Caco-2 (cell line): ENCODE measurements around the gene TSC22D4. TPM values are rescaled to one million over a fixed set of nuclear protein-coding genes. Genes with fewer than 3 reads are reported as not detected.

Experiments
- BruUV-seq: library from RNA; stranded (reverse); fragments of 400-500 nt; replicated peaks from 2 replicates; lab custom pipeline; 2021; lab: Mats Ljungman, UMichigan
- CTCF ChIA-PET: fragments of 300-600 bp; sonication (Branson Sonifier 250); formaldehyde crosslinking; loops from one replicate; lab custom pipeline; 2022; ENCODE audit warnings: antibody characterized with exemption; lab: Charles Lee
- POLR2A ChIA-PET: fragments of 300-600 bp; sonication (Branson Sonifier 250); formaldehyde crosslinking; loops from one replicate; lab custom pipeline; 2022; ENCODE audit warnings: antibody characterized with exemption; lab: Charles Lee
- DNase-seq, 2 experiments: peaks; one replicate each; pipeline versions ENCODE4 v3.0.0 to v3.0.0-alpha.2; 2020 to 2022
- H3K27me3 ChIP-seq: replicated peaks from 2 replicates; pipeline ENCODE4 v1.6.0; 2011; ENCODE audit warnings: low read length; ENCODE audit not compliant: control insufficient read depth, insufficient read depth
- H3K36me3 ChIP-seq: 2 replicates; pipeline ENCODE4 v1.5.1; 2011; ENCODE audit warnings: low read length; ENCODE audit not compliant: control insufficient read depth, insufficient read depth
- H3K4me1 ChIP-seq: fragments of 250-450 bp; sonication (Bioruptor Pico); 2 replicates; pipeline ENCODE4 v1.5.1; 2020; ENCODE audit warnings: mild to moderate bottlenecking
- H3K4me3 ChIP-seq: 2 replicates; pipeline ENCODE4 v1.5.1; 2011; ENCODE audit warnings: low read depth, mild to moderate bottlenecking, control low read depth, low read length
- H3K9me3 ChIP-seq: fragments of 250-450 bp; sonication (Bioruptor Pico); 2 replicates; pipeline ENCODE4 v1.5.1; 2020; ENCODE audit warnings: mild to moderate bottlenecking, moderate library complexity
- H3K27ac Mint-ChIP-seq: one replicate; pipeline ENCODE4 v1.8.0; 2022; ENCODE audit warnings: mixed read lengths; ENCODE audit not compliant: unreplicated experiment
- H3K27me3 Mint-ChIP-seq: one replicate; pipeline ENCODE4 v1.8.0; 2022; ENCODE audit warnings: mixed read lengths; ENCODE audit not compliant: insufficient read depth, unreplicated experiment
- H3K36me3 Mint-ChIP-seq: one replicate; pipeline ENCODE4 v1.8.0; 2022; ENCODE audit warnings: mild to moderate bottlenecking, mixed read lengths; ENCODE audit not compliant: insufficient read depth, unreplicated experiment
- H3K4me1 Mint-ChIP-seq: one replicate; pipeline ENCODE4 v1.8.0; 2022; ENCODE audit warnings: low read depth, mixed read lengths; ENCODE audit not compliant: unreplicated experiment
- H3K4me3 Mint-ChIP-seq: one replicate; pipeline ENCODE4 v1.8.0; 2022; ENCODE audit warnings: mild to moderate bottlenecking, moderate library complexity, mixed read lengths; ENCODE audit not compliant: unreplicated experiment
- H3K9me3 Mint-ChIP-seq: one replicate; pipeline ENCODE4 v1.8.0; 2022; ENCODE audit warnings: mixed read lengths; ENCODE audit not compliant: unreplicated experiment
- intact Hi-C: fragments of 100-400 bp; cut with micrococcal nuclease; formaldehyde crosslinking; loops from one replicate; pipeline ENCODE4 v1.10.0; 2022; ENCODE audit not compliant: unreplicated experiment
- total RNA-seq: library from RNA; stranded (reverse); gene quantifications from 2 replicates; pipeline ENCODE4 v1.2.3, GENCODE V29; 2022
- TF ChIP-seq, protein P1 (sequence below), 2 experiments: fragments of 200-600 bp in 1 of 2; IDR thresholded peaks; 1 replicate in 1 of 2; 2 replicates in 1 of 2; pipeline versions ENCODE4 v1.5.1 to v1.8.0; 2011 to 2022; ENCODE audit warnings: antibody characterized with exemption in 1 of 2, control low read depth in 1 of 2, inconsistent platforms in 1 of 2, low read depth in 1 of 2, low read length in 1 of 2, mild to moderate bottlenecking in 1 of 2, moderate library complexity in 1 of 2; ENCODE audit not compliant: insufficient read depth in 1 of 2, severe bottlenecking in 1 of 2, unreplicated experiment in 1 of 2

TSC22D4 gene
- total RNA-seq, 1 experiment from 2014 or later, result 27.2 TPM

DNA sequence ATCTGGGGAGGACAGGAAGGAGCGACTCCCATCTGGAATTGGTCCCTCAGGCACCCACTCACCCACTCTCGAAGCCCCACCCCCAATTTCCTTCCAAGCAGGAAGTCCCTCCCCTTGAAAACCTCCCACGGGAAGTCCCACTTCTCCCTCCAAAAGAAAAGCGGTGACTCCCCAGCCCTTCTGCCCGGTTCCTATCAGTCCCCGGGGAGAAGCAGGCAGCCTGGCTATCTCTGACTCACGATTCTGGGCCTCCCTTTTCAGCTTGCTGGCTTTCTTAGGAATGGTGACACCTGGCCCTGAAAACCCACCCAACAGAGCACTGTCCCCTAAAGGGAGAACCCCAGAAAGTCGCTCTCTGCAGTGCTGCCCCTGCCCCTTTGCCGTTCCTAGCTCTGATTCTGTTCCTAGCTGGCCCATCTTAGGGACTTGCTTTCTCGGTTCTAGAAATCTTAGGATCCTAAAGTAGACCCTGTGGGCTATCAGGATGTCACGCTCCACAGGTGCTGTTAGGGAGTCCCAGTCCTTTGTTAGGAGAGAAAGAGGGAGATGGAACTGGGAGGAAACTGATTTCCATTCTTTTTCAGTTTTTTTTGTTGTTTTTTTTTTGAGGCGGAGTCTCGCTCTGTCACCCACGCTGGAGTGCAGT, 6.0 kb downstream of the TSC22D4 start:
- no peaks in the 10 kb centered on the region for H3K27me3 Mint-ChIP-seq
- no TSS peak for BruUV-seq
- intact Hi-C loops, result no loop called here
- H3K9me3 Mint-ChIP-seq, result no peaks in the 10 kb centered on the region
- peaks cover 15% of the 10 kb centered on the region for H3K4me1 Mint-ChIP-seq
- no peak overlapping the region for H3K4me3 ChIP-seq
- DNase-seq, result no peak
- POLR2A ChIA-PET, result no interaction called here
- no peaks in the 10 kb centered on the region for H3K27me3 ChIP-seq
- H3K4me1 ChIP-seq, result peaks cover 4% of the 10 kb centered on the region; the same call in 1 of the 2 replicates
- H3K36me3 ChIP-seq, result 0 out of 2 replicates have a peak, but pooled peaks cover 1% of the 10 kb centered on the region
- no peak overlapping the region for H3K4me3 Mint-ChIP-seq
- TF ChIP-seq, protein P1, sequence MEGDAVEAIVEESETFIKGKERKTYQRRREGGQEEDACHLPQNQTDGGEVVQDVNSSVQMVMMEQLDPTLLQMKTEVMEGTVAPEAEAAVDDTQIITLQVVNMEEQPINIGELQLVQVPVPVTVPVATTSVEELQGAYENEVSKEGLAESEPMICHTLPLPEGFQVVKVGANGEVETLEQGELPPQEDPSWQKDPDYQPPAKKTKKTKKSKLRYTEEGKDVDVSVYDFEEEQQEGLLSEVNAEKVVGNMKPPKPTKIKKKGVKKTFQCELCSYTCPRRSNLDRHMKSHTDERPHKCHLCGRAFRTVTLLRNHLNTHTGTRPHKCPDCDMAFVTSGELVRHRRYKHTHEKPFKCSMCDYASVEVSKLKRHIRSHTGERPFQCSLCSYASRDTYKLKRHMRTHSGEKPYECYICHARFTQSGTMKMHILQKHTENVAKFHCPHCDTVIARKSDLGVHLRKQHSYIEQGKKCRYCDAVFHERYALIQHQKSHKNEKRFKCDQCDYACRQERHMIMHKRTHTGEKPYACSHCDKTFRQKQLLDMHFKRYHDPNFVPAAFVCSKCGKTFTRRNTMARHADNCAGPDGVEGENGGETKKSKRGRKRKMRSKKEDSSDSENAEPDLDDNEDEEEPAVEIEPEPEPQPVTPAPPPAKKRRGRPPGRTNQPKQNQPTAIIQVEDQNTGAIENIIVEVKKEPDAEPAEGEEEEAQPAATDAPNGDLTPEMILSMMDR (IDR thresholded peaks at IDR 0.05; ENCODE audit: insufficient read depth in 1 of 2, low read depth in 1 of 2, low read length in 1 of 2, severe bottlenecking in 1 of 2, unreplicated experiment in 1 of 2), result no peak
- H3K27ac Mint-ChIP-seq, result no peak overlapping the region
- CTCF ChIA-PET, result interaction anchor here (0.6 kb wide), 1 partner anchor 11 kb away, joined by 4 read pairs; no protein-coding TSS in a partner anchor
- H3K9me3 ChIP-seq, result no peaks in the 10 kb centered on the region
- peaks cover 10% of the 10 kb centered on the region for H3K36me3 Mint-ChIP-seq

DNA sequence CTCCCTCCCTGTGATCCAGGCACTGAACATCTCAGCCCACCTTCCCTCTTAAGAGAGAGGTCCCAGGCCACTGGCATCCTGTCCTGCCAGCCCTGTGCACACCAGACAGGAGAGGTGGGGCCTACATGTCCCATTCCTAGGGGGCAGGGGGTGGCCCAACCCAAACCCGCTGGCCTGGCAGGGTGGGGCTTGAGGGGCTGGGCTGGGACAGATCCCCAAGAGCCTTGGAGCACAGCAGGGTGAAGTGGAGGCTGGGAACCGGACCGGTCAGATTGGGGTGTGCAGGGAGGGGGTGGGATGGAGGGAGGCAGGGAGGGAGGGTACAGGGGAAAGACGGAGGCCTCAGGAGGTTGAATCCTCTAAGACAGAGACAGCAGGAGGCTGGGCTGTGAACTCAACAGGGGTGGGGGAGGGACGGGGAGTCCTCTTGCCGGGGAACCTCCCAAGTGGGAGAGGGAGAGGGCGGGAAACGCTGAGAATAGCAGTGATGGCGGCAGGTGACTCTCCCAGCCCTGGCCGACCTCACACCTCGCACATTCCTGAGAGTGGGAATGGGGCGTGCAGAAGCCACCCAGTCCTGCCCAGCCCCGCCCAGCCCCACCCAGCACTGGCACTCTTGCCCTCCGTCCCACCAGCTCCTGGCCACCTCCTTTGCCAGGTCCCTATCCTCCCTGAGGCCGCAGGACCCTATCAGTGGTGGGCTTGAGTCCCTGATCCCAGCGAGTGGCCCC, 6.7 kb downstream of the TSC22D4 start:
- H3K27ac Mint-ChIP-seq, result no peak overlapping the region
- ChIA-PET CTCF (interaction anchor here (0.6 kb wide), 1 partner anchor 10 kb away, joined by 4 read pairs; no protein-coding TSS in a partner anchor), POLR2A (no interaction called here)
- no peaks in the 10 kb centered on the region for H3K27me3 ChIP-seq
- H3K4me1 Mint-ChIP-seq, result peaks cover 15% of the 10 kb centered on the region
- H3K9me3 Mint-ChIP-seq, result no peaks in the 10 kb centered on the region
- no TSS peak for BruUV-seq
- H3K4me3 ChIP-seq, result no peak overlapping the region
- H3K36me3 Mint-ChIP-seq, result peaks cover 10% of the 10 kb centered on the region
- H3K36me3 ChIP-seq, result 0 out of 2 replicates have a peak, but pooled peaks cover 1% of the 10 kb centered on the region
- H3K9me3 ChIP-seq, result no peaks in the 10 kb centered on the region
- no peak for DNase-seq
- peaks cover 4% of the 10 kb centered on the region; the same call in 1 of the 2 replicates for H3K4me1 ChIP-seq
- H3K27me3 Mint-ChIP-seq, result no peaks in the 10 kb centered on the region
- intact Hi-C loops, result no loop called here
- TF ChIP-seq, protein P1 (IDR thresholded peaks at IDR 0.05; ENCODE audit: insufficient read depth in 1 of 2, low read depth in 1 of 2, low read length in 1 of 2, severe bottlenecking in 1 of 2, unreplicated experiment in 1 of 2), result no peak
- no peak overlapping the region for H3K4me3 Mint-ChIP-seq

DNA sequence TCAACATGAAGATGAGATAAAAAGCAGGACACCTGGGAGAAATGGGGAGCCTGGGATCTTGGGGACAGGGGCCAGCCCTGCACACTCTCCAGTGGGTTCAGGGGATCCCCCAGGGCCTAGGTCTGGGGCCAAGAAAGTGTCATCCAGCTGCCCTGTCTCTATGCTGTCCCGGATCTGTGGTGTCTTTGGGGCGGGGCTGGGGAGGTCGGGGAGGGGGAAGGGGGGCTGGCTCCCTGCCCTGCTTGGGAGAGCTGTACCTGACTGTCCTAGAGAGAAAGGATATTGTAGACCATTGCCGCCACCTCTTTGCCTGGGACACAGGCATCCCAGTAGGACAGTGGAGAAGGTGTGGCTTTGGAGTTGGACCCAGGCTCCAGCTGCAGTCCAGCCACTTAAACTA, 8.0 kb downstream of the TSC22D4 start:
- DNase-seq, result no peak
- Mint-ChIP-seq H3K27me3 (no peaks in the 10 kb centered on the region), H3K36me3 (peaks cover 16% of the 10 kb centered on the region), H3K27ac (no peak overlapping the region), H3K9me3 (no peaks in the 10 kb centered on the region), H3K4me3 (no peak overlapping the region), H3K4me1 (peaks cover 6% of the 10 kb centered on the region)
- H3K4me1 ChIP-seq, result peaks cover 4% of the 10 kb centered on the region; the same call in 1 of the 2 replicates
- POLR2A ChIA-PET, result no interaction called here
- CTCF ChIA-PET, result no interaction called here
- no TSS peak for BruUV-seq
- no peak overlapping the region for H3K4me3 ChIP-seq
- H3K27me3 ChIP-seq, result no peaks in the 10 kb centered on the region
- TF ChIP-seq, protein P1 (IDR thresholded peaks at IDR 0.05; ENCODE audit: insufficient read depth in 1 of 2, low read depth in 1 of 2, low read length in 1 of 2, severe bottlenecking in 1 of 2, unreplicated experiment in 1 of 2), result no peak
- H3K36me3 ChIP-seq, result no peaks in the 10 kb centered on the region
- no peaks in the 10 kb centered on the region for H3K9me3 ChIP-seq
- intact Hi-C loops, result no loop called here
